ENCODE data around the gene DLX5.

The DLX5 gene

DNA sequence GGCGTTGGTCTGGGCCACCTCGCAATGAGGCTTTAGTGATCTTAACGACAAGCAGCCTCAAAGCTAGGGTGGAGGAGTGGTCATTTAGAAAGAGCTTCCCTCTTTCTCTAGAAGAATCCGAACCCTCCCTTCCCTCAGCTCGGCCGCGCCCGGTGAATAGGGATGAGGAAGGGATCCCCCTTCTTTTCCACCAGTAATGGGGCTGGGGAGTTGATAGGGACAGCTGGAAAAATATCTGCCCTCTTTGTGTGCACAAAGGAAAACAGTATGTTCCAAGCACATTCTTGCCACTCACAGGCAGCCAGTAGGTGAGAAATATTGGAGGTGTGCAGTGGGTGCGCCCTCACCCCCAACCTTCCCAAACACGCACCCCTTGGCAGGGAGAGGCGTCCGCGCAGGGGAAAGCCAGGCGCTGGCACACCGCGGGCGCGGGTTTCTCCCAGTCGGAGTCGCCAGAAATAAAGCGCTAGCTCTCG, 6.5 kb downstream of the DLX5 start:
- no peak for ATAC-seq

DNA sequence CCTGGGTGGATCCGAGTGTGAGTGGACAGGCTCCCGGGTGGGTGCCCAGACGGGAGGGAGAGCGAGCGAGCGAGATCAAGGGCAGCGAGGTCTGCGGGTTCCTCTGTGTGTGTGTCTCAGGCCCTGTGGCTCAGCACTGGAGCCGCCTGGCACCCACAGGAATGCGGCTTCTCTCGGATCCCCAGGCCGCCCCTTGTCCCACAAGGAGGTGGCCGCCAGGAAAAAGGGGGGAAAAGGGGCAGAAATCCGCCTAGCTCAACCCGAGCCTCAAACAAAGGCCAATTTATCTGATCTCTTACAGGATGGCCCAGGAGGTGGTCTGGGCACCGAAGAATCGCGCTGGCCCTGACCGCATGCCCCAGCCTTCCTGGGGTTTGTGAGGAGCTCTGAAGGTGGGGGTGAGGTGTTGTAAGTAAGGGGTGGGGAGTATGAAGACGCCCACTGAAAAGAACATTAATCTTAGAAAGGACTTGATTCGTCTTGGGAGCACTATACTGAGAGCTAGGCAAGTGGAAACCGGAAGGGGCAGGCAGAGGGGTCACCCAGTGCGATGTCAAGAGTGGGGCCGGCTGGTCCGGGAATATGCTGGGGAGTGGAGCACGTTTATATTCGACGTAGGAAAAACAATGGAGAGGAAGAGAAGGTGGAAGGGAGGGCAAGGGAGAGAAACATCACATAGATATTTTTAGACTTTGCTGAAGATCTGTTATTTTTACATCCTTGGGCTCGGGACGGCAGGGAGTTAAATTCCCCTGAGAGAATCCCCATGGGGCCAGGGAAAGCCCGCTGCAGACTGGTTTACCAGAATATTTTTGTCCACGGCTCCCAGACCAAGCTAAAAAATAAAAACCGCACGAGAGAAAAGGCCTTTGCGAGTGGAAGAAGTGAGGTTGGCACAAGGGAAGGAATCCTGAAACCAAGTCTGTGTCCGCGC, 7.2 kb downstream of the DLX5 start:
- no peak for ATAC-seq

DNA sequence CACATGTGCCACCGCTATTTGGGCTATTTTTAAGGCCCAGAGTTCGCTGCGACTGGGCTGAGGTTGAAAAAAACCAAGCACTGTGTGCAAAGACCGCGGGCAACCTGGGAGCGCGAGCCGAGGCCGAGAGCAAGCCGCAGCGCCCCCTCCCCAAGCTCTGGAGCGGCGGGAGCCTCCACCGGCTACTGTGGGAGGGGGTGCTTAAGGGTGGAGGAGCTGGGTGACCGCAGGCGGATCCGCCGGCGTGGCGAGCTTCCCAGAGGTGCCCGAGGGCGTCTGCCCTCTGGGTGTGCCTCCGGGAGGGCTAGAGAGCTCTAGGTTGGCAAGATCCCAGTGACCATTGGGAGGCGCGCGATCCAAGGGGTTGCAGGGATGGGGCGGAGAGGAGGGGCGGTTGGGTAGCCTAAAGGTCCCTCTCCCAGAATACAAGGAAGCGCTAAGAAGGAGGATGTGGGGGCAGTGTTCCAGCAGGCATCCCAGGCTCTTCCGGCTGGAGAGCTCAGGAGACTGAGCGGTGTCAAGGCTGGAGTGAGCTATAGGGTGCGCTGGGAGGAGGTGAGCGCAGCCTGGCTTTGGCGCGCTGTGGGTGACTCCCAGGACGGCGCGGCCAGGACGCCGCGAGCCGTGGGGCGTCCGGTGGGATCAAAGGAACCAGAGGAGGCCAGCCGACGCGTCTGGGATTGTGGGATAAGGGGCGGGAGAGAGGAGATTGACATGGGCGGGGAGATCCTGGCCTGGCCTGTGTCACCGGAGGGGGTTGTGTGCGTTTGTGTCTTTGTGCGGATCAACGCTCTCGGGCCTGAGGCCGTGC, 8.0 kb downstream of the DLX5 start:
- no peak for ATAC-seq

DNA sequence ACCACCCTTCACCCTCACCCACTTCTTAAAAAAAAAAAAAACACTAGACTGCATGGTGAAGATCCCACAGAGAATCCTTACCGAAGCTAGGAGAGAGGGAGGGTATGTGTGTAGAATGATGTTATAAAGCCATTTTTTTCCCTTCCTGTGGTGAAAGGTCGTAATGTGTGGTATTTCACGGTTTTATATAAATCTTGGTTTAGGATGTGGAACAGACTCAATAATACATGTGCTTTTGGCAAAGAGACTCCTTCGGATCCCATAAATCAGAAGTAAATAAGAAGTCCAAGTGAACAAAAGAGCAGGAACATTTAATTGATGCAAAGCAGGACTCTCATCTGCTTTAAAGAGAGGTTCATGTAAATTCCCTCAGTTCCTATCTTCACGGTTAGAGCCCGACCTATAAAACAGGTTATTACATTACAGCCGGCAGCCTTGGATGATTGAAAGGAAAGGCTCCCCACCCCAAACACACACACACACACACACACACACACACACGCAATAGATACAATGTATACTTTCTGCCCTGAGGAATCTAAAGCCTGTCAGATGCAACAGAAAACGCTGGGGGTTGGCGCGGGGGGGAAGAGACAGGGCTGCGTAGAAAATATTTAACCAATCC, 8.8 kb downstream of the DLX5 start:
- no peak for ATAC-seq

DNA sequence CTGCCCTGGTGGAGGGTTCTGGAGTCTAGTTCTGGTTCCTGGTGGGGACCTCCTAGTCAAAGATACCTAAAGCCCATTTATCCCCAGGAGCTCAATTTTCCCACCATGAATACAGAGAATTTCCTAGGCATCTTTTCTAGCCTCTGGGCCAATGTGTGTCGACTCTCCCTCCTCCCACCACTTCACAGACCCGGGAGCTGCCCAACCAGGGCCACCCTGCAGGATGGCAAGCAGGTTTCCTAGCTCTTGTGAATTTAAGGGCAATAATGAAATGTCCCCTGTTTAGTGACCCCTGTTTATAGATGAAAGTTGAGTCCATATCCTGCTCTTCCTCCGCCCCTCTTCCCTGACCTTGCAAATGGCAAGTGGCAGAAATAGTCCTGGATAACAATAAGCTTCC, 9.4 kb downstream of the DLX5 start:
- ATAC-seq = no peak

DNA sequence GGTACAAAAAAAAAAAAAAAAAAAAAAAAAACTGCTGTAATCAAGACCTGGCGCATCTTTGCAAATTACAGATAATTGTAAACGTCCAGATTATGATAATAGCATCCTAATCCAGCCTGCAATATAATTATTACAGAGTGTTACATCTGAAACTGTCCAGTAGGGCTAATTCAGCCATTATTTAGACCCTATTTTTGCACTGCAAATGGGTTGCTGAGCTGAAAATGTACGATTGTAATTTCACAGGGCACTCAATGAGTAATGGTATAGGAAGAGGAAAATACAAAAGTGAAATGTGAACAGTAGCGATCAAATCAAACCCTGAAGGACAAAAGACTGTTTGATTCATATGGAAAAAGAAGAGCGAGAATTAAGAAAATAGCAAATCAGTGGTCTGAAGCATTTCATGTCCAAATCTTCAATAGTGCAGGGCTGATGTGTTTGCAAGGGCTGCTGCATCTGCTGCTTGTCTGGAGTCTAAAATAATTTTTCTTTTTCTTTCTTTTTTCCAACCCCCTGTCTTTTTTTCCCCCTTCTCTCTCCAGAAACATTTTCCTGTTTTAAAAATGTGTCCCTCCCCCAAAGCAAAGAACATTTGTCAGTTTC, 10.4 kb downstream of the DLX5 start:
- no peak for ATAC-seq

DNA sequence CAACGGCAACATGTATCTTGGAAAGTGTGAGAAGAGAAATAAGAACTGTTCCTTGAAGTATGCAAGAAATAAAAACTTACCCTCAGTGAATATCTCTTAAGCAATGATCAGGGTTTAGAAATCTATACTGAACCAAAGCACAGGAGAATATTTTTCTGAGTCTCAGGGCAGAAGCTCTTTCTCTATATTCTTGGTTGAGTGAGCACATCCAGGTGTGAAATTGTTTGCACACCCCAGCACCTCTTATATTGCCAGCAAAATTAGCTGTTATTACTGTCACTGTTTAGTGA, 10.8 kb downstream of the DLX5 start:
- ATAC-seq = no peak

DNA sequence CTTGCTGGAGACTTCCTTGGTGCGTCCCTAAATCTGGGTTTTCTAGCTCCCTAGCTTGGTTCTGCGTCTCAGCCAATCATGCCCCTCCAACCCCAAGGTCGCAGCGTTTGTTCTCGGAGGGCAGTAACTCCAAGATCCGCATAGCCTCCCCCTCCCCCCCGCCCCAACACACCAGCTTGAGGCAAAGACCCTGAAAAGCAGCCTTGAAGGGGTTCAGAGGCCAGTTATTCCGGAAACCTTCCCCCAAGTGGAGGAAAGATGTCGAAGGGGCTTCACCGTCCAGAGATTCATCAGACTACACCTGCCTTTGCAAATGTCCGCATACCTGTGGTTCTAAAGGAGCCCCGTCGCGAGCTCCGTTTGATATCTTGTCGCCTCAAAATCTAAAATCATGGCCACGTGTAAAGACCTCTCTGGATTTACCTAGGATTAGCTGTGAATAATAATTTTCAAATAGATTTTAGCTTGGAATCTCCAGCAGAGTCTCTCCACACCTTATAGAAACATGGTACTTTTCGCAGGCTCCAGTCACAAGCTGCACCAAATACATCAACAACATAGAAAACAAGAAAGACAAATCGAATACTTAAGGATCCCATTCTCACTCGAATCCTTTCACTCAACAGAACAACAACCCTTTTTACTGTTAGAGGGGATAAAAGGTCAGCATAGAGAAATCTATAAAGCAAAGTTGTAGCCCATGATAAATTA, 11.3 kb downstream of the DLX5 start:
- no peak for ATAC-seq

DNA sequence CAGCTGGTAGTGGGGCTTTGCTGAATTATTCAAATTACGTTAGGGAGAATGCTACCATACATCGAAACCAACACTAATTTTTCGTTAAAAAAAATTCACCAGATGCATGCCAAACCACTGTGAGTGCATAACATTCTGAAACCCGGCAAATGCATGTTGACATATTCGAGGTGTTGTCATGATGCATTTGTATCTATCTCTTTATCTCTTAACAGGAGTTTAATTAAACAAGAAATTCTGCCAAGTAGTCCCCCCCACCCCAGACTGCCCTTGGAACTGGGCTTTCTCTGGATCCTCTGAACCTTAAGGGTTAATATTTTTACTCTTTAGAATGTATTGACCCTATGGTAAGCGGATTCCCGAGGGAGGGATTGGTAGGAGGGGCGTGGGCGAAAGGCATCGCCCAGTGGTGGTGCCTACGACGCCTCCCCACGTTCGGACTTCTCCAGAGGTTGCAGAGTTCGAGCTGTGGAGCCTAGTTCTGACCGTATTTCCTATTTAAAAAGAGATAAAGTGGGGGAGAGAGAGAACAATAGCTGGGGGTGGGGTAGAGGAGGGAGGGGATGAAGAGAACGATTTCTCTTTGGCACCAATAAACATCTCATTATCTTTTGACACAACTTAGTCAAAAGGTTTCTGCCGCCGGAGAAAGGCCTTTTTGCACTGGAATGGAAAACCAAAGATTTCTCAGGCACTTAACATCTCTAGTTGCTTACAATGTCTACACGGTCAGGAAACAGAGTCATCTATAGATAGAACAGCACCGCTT, 12.1 kb downstream of the DLX5 start:
- no peak for ATAC-seq

DNA sequence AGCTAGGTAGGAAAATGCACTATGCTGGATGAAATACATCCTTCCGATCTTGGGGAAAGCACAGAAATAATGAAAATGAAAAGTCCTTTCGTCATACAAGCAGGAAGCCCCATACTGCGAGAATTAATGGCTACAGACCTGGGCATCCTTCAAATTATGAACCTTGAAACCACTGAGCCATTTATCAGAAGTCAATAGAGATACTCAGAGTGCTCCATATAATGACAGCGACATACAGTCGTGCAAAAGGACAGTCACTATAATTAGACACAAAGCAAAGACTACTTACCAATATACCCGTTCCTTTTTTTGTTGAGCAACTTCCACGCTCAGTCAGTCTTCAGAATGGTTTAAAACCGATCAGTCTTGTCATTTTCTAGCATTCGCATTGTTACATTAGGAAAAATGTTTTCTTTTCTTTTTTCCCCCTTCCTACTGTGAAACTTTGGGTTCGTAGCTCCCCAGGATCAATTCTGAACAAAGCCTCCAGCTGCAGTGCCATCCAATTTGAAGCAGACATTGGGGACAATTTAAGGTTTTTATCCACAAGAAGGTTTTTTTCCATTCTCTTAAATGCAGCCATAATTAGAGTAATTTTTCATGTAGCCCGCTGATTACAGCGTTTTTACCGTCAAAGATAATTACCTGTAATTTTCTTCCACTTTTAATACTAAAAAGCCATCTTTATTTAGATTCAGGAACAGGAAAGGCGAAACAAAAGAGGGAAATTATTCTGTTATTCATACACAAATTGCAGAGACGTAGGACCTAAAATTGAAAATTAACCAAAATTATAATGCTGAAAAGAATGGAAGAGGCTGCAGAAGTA, 12.9 kb downstream of the DLX5 start:
- no peak for ATAC-seq

DNA sequence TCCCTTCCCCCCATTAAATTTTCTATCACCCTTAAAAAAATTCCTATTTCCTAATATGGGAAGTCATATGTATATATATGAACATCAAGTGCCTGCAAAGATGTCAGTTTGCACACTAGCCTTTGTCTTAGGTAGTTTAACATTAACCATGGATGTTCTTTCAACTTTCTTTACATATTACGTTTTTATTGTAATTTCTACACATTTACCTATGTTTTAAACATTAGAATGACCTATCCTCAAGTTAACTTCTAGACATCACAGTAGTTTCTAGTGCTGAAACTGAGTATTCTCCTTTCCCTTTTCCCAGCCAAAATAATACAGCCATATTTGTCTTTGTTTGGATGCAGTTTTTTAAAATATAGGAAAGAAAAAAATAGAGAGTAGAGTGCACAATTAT, 13.5 kb downstream of the DLX5 start:
- ATAC-seq = no peak

DNA sequence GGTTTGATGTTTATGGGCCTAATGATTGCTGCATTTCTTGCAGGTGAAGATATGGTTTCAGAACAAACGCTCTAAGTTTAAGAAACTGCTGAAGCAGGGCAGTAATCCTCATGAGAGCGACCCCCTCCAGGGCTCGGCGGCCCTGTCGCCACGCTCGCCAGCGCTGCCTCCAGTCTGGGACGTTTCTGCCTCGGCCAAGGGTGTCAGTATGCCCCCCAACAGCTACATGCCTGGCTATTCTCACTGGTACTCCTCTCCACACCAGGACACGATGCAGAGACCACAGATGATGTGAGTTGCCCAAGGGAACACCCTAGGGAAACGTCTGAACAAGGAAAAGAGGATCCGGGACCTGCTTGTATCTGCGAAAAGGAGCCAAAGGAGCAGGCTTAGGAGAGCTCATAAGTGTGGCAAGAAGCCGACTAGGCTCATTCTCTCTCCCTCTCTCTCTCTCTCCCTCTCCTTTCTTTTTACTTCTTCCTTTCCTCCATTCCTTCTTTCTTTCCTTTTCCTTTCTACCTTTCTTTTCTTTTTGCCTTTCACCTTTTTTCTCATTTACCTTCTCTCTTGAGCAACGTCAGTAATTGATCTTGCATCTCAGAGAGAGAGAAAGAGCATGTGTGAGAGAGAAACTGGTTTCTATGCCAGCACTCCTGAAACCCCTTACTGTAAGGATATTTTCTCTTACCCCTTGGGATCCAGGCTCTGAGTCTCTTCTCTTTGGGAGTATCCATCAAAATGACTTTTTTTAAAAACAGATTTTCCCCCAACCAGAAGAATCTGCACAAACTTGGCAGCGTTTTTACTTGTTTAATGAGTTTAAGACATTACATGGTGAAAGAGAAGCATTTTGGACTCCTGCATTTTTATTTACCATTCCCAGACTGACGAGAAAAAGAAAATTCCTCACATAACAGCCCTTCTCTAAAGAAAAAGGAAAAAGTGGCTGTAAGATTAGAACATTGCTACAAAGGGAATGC, 14.6 kb downstream of the DLX5 start:
- ATAC-seq = no peak

DNA sequence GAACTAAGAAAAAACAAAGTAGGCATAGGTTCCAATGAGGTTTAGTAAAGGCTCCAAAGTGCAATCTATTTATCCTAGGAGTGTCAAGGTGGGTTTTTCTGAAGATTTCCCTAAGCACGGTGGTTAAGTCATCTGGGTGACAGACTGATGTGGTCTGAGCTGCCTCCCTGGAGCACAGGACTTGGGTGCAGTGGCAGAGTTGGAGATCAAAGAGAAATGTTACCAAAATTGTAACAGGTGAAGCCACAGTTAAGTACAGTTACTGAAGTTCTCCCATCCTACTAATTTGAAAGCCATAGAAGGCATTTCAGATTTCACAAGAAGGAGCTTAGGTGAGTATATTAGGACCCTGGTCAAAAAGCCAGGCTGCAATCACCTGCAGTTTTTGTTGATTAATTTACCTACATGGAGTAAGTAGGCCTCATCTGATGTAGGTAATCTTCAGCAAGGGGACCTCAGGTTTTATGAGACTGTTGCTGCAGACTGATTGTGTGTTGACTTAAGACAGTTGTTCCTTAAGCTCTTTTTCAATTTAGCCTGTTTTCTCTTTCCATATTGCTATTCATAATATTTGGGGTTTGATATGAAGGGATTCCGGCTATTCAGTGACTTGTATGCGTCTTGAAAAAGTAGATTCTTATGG, 16.2 kb downstream of the DLX5 start:
- no peak for ATAC-seq

DNA sequence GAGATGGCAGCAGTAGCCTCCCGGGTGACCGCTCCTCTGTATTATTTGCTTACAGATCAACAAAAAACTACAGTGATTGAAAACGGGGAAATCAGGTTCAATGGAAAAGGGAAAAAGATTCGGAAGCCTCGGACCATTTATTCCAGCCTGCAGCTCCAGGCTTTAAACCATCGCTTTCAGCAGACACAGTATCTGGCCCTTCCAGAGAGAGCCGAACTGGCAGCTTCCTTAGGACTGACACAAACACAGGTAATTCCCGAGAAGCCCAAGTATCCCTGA, 17.1 kb downstream of the DLX5 start:
- ATAC-seq = no peak

DNA sequence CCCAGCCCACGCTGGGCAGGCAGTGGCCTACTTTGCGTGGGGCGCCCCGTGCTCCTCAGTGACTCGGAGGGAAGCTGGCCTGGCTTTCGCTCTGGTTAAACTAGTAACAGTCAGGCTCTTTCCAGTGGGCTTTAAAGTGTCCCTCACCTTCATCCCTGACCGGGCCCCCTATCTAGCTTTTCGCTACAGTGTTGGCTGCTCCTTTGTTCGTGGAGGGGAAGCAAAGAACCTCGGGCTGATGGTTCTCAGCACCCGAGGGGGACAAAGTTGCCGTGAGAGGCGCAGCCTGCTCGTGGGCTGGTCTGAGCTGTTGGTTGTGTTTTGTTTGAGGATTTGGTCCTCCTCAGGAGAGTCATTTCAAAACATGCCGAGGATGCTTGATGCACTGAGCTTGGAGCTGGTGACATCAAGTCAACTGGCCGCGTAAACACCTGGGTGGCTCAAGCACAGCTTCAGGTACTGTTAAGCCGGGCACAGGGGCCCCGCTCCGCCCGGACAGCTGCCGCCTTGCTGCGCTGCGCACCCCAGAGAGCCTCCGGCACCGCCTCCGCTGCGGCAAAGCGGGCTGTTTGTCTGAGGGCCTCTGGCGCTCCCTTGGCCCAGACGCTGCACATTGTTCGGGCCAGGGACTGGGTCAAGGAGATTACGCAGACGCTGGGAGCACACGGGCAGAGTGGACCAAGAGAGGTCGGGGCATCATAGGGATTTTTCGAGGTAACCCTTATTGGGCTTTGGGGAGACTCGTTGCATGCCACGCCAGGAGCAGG, 17.6 kb downstream of the DLX5 start:
- ATAC-seq = no peak

DNA sequence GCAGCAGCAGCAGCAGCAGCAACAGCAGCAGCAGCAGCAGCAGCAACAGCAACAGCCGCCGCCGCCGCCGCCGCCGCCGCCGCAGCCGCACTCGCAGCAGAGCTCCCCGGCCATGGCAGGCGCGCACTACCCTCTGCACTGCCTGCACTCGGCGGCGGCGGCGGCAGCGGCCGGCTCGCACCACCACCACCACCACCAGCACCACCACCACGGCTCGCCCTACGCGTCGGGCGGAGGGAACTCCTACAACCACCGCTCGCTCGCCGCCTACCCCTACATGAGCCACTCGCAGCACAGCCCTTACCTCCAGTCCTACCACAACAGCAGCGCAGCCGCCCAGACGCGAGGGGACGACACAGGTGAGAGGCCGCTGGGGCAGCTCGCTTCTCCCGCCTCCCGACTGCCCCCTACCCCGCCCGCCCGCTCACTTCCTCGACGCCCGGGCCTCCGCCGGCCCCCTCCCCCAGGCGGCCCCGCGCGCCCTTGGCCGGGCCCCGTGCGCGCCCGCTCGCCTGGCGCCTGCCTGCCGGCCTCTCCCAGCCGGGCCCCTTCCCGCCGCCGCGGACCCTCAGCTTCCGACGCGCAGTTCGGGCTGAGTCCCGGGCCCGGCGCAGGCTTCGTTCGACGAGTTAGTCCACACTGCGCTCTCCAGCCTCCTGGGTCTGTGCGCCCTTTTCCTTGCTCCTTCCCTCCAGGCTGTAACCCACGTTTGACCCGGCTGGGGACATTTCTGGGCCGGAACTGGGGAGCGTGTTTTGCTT, 18.4 kb downstream of the DLX5 start:
- peak; percentile 58 to 61 for ATAC-seq
